Measurements from ENCODE around the gene PDIA4.
A peak's percentile ranks its signal among the peaks of the same experiment; 100 is the strongest.
"Not testable (repeated sequence)": the region's sequence is repeated elsewhere in the genome, so short reads cannot be mapped to it uniquely, and the experiment has no call there.

The PDIA4 gene

GRCh38 chr7:149003560-149004305 is 24.6 kb downstream of the PDIA4 start:
- no peak for DNase-seq (ENCODE audit: low spot score)

- DNase-seq (ENCODE audit: low spot score) = no peak
These were observed 25.3 kb downstream of the PDIA4 start for GRCh38 chr7:149003018-149003417.

GRCh38 chr7:149002604-149003003 is 25.7 kb downstream of the PDIA4 start:
- no peak for DNase-seq (ENCODE audit: low spot score)

DNA sequence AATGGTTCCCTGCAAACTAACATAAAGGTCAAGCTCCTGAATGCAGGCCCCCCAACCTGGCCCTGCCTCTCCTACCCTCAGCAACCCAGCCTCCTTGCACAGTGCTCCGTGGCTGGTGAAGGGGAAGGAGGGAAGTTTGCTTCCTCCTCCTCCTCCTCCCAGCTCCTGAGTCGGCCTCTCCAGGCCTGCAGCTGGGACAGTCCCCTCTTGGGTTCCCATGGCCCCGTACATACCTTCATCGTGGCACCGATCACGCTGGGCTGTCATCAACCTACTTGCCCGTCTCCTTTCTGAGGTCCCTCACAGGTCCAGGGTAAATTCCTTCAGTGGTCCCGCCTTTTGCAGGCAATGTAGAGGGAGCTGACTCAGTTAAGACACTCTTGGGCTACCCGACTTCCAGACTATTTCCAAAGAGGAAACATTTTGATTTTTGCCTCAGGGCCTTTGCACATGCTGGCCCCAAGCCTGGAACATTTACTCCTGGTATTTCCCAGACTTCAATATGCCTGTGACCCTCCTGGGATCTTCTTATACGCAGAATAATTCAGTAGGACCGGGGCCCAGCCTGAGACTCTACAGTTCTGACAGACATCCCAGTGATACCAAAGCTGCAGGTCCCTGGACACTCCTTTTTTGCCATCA is 26.8 kb downstream of the PDIA4 start:
- no peak for DNase-seq (ENCODE audit: low spot score)

DNA sequence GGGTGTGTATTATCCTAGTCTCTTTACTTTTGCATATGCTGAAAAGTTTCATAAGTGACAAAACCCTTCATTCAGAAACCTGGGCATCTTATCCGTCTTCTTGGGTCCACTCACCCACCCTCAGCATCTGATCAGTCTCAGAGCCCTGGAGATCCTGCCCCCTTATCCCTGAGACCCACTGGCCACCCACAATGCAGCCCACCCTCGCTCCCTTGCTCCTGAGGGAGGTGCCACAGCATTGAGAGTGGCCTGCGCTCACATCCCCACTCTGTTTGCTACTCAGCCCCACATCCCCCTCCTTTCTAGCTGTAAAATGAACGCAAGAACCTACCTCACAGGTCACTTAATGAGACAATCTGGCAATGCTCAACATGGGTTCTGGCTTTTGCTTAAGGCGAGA is 27.3 kb downstream of the PDIA4 start:
- no peak for DNase-seq (ENCODE audit: low spot score)

DNA sequence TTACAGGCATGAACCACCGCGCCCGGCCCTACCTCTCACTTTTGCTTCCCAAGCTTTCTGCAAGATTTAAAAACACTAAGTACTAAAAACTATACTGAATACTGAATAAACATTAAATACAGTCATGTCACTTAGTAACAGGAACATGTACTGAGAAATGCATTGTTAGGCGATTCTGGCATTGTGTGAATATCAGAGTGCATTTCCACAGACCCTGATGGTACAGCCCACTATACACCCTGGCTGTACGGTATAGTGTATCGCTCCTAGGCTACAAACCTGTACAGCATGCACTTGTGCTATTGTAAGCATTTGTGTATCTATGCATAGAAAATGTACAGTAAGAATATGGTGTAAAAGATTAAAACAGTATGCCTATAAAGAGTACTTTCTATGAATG is 29.1 kb downstream of the PDIA4 start:
- no peak for DNase-seq (ENCODE audit: low spot score)

GRCh38 chr7:148997497-148997896 is 30.8 kb downstream of the PDIA4 start:
- DNase-seq (ENCODE audit: low spot score) = no peak

GRCh38 chr7:148994576-148994975 is 33.7 kb downstream of the PDIA4 start:
- DNase-seq (ENCODE audit: low spot score) = no peak

DNA sequence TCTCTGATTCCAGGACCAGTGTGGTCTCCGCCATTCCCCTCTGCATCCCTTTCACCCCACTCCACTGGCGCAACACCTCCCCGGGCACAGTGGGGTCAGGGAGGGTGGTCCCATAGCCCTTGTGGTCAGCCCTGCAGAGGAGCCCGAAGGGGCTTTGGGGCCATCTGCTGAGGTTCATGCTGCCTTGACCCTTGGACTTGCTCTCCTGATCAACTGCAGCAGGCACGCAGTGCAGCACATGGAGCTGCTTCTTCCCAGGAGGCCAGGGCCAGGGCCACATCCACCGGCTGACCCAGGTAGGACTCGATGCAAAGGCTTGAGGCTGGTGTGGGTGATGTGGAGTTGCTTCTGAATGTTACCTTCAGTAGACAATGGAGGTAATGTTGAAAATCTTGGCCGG is 35.1 kb downstream of the PDIA4 start:
- no peak for DNase-seq (ENCODE audit: low spot score)

DNA sequence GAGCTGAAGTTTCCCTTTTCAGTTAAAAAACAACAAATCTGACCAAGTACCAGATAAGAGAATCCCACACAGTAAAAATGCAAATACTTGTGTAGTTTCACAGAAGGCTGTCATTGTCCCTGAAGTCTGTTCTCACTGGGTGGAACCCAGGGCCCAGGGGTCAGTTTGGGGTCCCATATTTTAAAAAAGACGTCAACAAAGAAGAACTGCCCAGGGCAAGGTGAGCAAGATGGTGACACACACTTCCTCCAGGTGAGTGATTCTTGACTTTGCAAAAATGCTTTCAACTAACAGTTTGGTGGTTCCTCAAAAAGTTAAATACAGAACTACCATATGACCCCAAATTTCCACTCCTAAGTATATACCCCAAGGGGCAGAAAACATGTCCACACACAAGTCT is 36.8 kb downstream of the PDIA4 start:
- no peak for DNase-seq (ENCODE audit: low spot score)

GRCh38 chr7:148987751-148988512 is 40.4 kb downstream of the PDIA4 start:
- DNase-seq (ENCODE audit: low spot score) = no peak

GRCh38 chr7:148987010-148987750 is 41.1 kb downstream of the PDIA4 start:
- peak; percentile 90 for DNase-seq (ENCODE audit: low spot score)

GRCh38 chr7:148986742-148987009 is 41.6 kb downstream of the PDIA4 start:
- no peak for DNase-seq (ENCODE audit: low spot score)

DNA sequence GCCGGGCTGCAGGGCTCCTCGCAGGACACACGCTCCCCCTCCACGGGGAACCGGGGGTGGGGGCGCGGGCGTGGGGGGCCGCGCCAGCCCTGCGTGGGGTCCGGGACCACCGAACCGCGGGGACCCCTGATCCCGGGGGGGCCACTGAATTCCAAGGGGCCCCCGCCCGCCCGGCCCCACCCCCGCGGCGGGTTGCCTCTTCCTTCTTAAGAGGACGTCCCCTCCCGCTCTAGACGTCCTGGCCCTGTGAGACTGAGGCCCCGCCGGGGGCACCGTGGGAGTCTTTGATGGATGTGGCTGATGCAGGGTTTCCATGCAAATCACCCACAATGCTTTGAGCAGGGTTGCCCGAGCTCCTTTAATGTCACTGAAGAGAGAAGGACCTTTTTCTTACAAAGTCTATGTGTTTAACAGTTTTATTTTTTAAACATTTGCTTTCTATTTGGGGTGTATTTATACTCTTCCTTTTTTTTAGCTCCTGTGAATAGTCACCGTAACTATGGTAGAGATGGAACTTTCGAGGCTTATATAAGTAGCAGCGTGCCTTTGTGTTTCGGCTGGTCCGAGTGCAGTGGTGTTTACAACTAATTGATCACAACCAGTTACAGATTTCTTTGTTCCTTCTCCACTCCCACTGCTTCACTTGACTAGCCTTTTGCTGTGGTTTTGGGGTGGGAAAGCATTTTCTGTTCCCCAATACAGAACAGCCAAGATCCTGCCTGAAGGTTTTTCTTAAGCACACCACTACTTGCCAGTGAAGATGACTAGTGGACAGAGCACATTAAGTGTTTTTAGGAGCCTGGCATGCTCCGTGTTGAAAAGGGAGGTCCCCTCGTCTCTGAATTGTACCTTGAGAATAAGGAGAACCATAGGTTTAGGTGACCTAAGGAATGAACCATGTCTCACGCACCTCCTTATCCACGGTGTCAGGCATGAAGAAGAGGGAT is 44.8 kb downstream of the PDIA4 start:
- DNase-seq (ENCODE audit: low spot score) = peak; percentile 69

DNA sequence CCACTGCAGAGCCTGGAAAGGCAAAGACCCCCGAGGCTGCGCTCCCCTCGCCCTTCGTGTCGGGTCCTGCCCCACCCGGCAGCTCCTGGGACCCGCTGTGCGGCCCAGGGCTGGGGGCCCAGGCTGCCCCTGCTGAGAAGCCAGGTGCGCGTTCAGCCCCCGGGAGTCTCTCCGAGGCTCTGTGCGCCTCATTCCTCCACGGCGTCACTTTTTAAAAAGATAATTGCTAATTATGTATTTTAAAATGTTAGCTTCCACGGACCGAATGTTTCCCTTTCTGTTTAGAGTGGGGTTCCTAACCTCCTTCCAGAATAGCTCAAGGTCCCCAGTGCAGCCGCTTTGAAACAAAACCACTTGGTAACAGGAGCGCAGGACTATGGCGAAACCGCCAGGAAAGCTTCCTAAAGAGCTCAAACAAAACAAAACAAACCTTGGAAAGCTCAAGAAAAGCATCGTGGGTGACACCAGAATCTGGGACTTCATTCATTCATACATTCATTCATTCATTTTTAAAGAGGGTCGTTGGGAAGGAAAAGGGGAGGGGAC is 45.6 kb downstream of the PDIA4 start:
- DNase-seq (ENCODE audit: low spot score) = no peak

DNA sequence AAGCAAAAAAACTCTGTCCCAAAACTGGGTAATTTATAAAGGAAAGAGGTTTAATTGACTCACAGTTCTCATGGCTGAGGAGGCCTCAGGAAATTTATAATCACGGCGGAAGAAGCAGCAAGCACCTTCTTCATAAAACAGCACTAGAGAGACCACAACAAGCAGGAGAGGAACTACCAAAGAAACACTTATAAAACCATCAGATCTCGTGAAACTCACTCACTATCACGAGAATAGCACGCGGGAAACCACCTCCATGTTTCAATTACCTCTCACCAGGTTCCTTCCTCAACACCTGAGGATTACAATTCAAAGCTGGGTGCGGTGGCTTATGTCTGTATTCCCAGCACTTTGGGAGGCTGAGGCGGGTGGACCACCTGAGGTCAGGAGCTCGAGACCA is 48.5 kb downstream of the PDIA4 start:
- DNase-seq (ENCODE audit: low spot score) = no peak

- DNase-seq (ENCODE audit: low spot score) = not testable (repeated sequence)
These were observed 49.2 kb downstream of the PDIA4 start for GRCh38 chr7:148979072-148979471.

GRCh38 chr7:148978091-148978490 is 50.2 kb downstream of the PDIA4 start:
- no peak for DNase-seq (ENCODE audit: low spot score)

DNA sequence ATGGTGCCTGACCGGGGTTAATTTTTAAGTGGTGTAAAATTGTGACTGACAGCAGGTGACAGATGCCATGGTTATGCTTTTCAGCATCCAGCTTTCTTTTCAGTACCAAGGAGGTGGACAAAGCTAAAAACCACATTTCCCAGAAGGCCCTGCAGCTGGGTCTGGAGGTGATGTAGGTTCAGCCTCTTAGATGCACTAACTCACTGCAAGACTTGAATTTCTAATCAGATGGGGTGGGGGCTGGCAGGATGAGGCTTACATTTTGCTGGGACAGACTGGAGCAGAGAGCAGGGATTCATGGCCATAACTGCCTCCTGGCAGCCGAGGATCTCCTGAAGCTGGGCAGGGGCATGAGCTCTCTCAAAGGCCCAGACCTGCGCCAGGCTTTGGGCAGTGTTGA is 52.4 kb downstream of the PDIA4 start:
- no peak for DNase-seq (ENCODE audit: low spot score)

GRCh38 chr7:148973256-148973655 is 55.0 kb downstream of the PDIA4 start:
- DNase-seq (ENCODE audit: low spot score) = no peak

DNA sequence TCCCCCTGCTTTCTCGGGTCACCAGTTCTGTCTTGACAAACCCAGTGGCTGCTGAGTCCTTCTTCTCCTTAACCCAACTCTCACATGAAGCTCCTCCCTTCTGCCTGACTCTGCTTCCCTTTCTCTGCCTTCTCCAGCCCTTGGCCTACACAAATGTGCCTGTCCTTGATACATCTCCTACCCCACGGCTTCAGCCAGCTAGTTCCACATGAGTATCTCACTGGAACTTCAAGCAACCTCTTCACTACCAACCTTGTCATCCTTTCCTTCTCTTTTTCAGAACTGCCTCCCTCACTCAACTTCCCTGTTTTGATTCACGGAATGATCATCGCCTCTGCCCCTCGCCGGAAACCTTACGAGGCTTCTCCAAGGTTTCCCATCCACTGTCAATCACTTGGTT is 55.9 kb downstream of the PDIA4 start:
- DNase-seq (ENCODE audit: low spot score) = no peak
